Measurements from ENCODE around the gene SBK3.
A peak's percentile ranks its signal among the peaks of the same experiment; 100 is the strongest.
"Not testable (repeated sequence)": the region's sequence is repeated elsewhere in the genome, so short reads cannot be mapped to it uniquely, and the experiment has no call there.

The SBK3 gene

DNA sequence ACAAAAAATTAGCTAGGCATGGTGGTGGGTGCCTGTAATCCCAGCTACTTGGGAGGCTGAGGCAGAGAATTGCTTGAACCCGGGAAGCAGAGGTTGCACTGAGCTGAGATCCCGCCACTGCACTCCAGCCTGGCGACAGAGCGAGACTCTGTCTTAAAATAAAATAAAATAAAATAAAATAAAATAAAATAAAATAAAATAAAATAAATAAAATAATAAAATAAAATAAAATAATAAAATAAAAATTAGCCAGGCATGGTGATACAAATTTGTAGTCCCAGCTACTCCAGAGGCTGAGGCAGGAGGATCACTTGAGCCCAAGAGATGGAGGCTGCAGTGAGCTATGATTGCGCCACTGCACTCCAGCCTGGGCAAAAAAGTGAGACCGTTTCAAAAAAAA is 28.6 kb upstream of the SBK3 start:
- not testable (repeated sequence) for DNase-seq

DNA sequence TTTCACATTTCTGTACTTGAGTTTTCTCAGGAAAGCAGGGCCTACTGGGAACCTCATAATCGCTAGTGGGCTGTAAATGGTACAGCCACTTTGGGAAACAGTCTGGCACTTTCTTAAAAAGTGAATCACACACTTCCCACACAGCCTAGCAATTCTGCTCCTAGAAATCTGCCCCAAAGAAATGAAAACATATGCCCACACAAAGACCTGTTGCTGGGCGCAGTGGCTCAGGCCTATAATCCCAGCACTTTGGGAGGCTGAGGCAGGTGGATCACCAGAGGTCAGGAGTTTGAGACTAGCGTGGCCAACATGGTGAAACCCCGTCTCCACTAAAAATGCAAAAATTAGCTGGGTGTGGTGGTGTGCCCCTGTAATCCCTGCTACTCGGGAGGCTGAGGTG is 24.1 kb upstream of the SBK3 start:
- not testable (repeated sequence) for DNase-seq

GRCh38 chr19:55567708-55568328 is 22.5 kb upstream of the SBK3 start:
- DNase-seq, result no peak

DNA sequence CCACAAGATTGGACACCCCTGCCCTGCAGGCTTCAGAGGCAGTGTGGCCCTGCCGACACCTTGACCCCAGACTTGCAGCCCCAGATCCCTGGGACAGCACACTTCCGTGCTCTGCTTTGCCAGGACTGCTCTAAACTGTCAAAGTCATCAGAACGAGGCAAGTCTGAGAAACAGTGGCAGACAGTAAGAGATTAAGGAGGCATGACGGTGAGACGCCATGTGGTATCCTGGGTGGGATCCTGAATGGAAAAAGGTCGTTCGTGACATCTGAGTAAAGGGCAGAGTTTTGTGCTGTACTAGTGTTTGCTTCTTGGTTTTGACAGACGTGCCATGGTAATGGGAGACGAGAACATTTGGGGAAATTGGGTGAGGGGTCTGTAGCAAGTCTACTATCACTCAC is 21.5 kb upstream of the SBK3 start:
- no peak for DNase-seq

- no peak for DNase-seq
Observed at GRCh38 chr19:55563261-55563690, 17.9 kb upstream of the SBK3 start.

DNA sequence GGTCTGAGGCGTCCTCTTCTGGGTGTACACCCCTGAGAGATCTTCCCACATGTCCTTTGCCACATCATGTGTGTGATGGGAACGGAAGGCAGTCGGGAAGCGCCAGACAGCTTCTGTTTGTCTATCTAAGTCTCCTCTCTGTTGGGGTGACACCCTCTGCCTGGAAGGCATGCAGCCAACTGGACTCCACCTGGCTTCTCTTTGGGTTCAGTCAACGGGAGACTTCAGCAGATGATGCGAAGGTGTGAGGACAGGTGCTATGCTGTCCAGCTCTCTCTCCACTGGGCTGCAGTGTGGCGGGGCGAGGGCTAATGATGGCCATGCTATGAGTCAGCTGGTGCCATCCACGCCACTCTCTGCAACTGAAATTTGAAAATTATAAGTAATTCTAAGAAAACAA is 14.3 kb upstream of the SBK3 start:
- DNase-seq, result no peak

DNA sequence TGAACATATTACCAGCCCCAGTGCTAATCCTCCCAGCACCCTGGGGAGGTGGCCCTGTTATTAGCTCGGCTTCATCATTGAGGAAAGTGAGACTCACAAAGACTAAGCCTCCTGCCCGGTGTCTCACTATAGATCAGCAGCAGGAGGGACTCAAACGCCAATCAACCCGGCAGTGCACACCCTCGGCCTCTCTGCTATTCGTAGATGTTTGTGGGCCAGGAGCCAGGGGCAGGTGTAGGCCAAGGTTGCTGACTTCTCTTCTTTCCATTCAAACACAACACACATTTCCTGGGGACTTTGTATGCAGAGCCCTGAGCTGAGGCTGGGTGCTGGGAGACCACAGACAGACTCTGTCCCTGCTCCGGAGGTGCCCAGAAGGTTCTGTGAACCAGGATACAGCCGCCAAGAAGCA is 9.4 kb upstream of the SBK3 start:
- no peak for DNase-seq

DNA sequence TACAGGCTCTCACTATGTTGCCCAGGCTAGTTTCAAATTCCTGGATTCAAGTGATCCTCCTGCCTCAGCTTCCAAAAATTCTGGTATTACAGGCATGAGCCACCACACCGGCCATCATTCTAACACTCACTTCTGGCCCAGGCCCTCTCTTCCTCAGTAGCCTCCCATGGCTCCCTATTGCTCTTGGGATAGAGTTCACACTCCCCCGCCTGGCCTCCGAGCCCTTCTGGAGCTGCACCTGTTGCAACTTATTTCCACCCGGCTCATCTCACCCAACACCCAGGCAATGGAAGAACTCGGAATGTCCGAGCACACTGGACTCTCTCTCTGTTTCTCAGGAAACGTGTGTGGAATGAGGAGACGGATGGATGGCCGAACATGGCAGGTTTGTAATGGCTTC is 9.0 kb upstream of the SBK3 start:
- DNase-seq, result no peak

DNA sequence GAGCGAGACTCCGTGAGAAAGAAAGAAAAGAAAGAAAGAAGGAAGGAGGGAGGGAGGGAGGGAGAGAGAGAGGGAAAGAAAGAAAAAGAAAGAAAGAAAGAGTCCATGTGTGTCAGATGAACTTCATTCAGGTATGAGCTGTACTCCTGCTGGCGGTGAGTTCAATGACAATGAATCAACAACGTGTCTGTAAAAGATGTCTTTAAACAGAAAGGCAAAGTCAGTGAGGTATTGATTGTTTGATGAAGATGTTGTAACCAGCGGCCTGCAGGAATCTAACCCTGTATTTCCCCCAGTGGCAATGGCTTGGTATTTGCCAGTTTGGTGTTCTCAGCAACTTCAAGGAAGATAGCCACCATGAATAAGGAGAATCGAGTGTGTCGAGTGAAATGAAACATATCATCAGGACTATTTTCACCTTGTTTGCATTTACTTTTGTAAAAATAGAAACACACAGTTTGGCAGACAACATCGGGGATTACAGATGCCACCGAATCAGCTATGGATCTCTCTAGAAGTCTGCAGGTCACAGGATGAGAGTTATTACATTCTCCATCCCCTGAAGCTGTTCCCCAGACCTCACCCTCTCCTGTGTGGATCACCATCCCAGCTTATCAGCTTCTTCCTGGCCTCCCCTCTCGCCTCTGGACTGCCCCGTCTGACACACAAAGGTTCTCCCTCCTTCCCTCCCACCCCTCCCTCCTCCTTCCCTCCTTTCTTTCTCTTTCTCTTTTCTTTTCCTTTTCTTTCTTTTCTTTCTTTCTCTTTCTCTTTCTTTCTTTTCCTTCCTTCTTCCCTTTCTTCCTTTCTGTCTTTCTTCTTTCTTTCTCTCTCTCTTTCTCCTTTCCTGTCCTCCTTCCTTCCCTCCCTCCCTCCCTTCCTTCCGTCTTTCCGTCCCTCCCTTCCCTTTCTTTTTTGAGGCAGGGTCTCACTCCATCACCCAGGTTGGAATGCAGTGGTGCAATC is 8.2 kb upstream of the SBK3 start:
- DNase-seq, result no peak

DNA sequence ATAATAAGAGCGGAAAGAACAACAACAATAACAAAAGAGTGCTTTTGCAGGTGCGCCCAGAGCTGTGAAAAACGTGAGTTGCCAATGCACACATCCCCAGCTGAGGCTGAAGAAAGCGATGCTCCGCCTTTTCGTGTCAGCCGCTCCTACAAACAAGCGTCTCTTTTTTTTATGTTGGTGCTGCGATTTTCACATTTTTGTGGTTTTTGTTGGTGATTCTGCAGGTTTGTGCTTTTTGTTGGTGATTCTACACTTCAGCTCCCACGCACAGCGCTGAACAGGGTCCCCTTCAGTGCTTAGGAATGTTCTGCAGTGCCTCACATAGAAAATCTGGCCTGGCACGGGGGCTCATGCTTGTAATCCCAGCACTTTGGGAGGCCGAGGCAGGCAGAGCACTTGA is 7.3 kb upstream of the SBK3 start:
- DNase-seq, result no peak

DNA sequence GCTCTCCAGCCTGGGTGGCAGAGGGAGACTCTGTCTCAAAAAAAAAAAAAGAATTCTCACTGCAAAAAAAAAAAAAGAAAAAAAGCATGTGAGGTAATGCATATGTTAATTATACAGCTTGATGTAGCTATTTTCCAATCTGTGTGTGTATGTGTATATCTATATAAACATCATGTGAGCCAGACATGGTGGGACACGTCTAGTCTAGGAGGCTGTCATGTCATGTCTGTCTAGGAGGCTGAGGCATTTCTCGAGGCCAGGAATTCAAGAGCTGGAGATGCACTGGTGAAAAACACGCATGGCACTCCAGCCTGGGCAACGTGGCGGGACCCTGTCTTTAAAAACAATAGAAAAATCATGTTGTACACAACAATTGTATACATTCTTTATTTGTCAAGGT is 6.9 kb upstream of the SBK3 start:
- peak; percentile 18 for DNase-seq

DNA sequence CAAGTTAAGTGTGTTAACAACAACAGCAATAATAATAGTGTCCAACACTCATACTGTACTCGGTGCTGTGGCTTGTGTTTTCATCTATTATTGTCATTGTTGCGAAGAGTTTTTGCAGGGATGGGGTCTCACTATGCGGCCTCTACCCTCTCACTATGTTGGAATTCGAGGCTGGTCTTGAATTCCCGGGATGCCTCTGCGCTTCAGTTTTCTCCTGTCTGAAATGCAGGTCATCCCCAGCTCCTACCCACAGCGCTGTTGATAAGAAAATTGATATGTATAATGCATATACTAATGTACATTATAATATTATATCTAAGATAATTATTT is 4.9 kb upstream of the SBK3 start:
- DNase-seq, result no peak

DNA sequence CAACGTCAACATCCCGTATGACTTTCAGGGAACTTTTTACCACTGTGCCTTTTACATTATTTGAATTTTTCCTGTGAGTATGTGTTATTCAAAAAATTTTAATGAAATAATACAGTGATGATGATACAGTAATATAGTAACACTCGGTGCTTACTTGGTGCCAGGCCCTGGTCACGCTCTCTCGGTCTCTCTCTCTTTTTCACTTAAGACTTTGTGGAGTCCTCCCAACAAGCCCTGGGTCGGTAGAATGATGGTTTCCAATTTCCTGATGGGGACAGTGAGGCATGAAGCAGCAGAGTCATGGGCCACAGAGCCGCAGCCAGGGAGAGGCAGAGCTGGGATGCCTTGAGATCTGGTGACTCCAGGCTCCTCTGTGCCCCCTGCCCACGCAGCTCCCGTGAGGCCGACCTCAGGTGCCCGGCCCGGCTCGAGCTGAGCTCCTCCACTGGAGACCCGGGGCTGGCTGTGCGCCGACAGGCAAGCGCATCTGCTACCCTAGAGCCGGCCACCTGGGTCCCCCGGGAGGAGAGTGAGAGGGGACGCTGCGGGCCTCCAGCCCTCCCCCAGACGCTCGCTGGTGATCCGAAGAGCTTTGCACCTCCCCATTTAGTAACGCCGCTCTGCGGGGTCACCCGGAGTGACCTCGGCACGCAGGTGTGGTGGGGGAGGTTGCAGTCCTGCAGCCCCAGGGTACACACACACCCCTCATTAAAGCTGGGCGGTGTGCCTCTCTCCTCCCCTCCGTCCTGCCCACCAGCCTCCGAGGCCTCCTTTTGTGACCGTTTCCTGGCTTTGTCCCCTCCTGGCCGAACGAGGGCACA is 4.4 kb upstream of the SBK3 start:
- peak; percentile 45 for DNase-seq

GRCh38 chr19:55546822-55547614 is 1.7 kb upstream of the SBK3 start:
- no peak for DNase-seq

DNA sequence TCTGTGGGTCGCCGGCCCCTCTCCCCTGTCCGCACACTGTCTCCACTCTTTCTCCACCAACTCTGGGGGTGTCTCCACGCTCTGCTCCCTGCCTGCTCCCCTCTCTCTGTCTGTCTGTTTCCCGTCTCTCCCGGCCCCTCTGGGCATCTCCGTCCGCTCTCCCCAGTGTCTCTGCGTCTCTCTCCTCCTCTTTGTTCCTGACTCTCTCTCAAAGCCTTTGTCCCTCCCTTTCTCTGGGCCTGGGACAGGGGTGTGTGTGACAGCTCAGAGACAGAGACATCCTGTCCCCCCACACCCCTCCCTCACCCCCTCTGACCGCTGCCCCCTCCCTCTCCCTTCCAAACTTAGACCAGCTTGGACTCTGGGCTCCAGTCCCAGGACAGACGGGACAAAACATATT is 668 bp upstream of the SBK3 start:
- no peak for DNase-seq

DNA sequence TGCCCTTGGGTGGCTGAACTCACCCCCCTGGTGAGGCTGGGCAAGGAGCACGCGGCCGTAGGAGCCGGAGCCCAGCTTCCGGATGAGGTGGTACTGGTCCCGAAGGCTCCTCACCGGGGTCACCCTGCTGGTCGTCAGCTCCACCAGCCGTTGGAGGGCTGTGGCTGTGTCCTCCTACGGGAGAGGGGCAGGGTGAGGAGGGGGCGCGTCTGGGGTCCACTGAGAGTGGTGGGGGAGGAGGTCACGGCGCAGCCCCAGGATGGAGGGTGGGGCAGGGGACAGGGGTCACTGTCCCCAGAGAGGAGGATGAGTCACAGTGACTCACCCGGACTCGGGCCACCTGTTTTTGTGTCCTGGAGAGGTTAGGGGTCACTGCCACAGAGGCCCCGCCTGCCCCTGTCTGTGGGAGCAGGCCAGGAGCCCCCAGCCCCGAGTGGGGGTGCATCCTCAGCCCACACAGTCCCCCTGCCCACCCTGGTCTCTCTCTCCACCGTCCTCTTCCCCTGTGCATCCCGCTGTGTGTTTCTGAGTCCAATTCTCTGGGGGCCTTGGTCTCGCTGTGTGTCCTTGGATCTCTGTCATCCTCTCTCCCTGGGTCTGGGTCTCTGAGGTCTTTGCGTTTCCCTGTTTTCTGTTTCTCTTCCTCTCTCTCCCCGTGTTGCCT is 435 bp downstream of the SBK3 start:
- no peak for DNase-seq

DNA sequence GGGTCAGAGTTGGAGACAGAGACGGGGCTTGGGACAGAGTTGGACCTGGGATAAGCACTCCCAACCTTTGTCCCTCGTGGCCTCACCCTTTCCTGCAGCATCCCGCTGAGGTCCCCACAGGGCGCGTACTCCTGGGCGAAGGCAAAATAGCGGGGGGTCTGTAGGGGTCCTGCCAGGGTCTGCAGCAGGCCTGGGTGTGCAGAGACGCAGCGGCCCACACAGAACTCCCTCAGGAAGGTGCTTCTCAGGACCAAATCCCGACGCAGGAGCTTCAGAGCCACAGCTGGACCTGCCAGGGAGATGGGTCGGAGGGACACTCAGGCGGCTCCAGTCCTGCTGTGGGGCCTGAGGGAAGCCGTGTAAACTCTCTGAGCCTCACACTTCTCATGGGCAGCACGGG is 1.3 kb downstream of the SBK3 start:
- no peak for DNase-seq

DNA sequence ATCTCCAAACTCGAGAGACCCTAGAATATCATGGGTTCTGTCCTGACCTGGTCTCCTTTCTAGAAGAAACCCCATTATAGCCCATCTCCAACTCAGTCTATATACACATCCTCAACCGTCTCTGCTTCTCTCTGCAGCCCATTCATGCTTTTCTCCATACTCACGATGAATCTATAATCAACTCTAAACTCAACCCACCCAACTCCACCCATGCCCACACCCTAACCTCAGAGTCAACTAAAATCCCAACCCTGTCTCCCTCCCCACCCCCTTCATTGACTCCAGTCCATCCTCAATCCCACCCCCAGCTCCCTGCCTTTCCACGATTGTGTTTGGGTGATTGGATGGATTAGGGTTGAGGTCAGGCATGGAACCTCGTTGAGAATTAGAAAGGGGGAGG is 1.8 kb downstream of the SBK3 start:
- no peak for DNase-seq

DNA sequence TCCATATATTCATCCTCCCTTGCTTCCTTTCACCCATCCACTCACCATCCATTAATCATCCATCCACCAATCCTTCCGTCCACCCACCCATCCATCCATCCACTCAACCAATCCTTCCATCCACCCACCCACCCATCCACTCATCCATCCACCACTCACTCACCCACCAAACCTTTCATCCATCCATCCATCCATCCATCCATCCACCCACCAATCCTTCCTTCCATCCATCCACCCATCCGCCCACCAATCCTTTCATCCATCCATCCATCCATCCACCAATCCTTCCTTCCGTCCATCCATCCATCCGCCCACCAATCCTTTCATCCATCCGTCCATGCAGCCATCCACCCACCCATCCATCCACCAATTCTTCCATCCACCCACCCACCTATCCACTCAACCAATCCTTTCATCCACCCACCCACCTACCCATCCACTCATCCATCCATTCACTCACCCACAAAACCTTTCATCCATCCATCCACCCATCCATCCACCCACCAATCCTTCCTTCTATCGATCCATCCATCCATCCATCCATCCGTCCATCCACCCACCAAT is 3.0 kb downstream of the SBK3 start:
- no peak for DNase-seq

DNA sequence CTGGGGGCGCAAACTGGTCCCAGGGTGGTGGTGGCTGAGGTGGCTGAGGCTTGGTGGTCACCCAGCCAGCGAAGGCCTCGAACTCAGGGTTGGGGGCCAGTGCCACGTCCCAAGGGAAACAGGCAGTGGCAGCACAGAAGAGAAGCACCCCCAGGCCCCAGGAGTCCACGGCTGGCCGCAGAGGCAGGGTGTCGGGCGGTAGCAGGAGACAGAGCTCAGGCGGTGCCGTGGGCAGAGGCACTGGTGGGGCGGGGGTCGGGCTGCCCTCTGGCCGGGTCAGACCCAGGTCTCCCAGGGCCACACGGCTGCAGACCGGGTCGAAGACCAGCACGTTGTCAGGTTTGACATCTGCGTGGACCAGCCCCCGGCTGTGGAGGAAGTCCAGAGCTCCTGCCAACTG is 4.3 kb downstream of the SBK3 start:
- no peak for DNase-seq

GRCh38 chr19:55540619-55541018 is 4.7 kb downstream of the SBK3 start:
- no peak for DNase-seq
